SK-MEL-5 (cell line): Measurements from ENCODE around the gene ELMO2. TPM values are rescaled to one million over a fixed set of nuclear protein-coding genes. Genes with fewer than 3 reads are reported as not detected.

Experiments
- DNase-seq: peaks from one replicate; pipeline ENCODE4 v3.0.0-alpha.2; 2016; ENCODE audit warnings: low read depth, low spot score
- in situ Hi-C: cut with HindIII; loops from 2 replicates; pipeline ENCODE4 v1.10.0; 2016; ENCODE audit warnings: low sequenced_read_pairs, high pct_unique_total_duplicates, low pct_unique_long_range_greater_than_20kb
- polyA plus RNA-seq, 2 experiments: library from polyadenylated mRNA; depleted of rRNA; stranded (reverse); fragments of >200 nt; gene quantifications; 2 replicates each; pipeline ENCODE4 v1.2.3, GENCODE V29; 2015
- total RNA-seq: library from RNA; depleted of rRNA; stranded (reverse); fragments of >200 nt; shearing (Covaris generic); gene quantifications from 2 replicates; pipeline ENCODE4 v1.2.3, GENCODE V29; 2014; rRNA removed

Gene ELMO2, protein sequence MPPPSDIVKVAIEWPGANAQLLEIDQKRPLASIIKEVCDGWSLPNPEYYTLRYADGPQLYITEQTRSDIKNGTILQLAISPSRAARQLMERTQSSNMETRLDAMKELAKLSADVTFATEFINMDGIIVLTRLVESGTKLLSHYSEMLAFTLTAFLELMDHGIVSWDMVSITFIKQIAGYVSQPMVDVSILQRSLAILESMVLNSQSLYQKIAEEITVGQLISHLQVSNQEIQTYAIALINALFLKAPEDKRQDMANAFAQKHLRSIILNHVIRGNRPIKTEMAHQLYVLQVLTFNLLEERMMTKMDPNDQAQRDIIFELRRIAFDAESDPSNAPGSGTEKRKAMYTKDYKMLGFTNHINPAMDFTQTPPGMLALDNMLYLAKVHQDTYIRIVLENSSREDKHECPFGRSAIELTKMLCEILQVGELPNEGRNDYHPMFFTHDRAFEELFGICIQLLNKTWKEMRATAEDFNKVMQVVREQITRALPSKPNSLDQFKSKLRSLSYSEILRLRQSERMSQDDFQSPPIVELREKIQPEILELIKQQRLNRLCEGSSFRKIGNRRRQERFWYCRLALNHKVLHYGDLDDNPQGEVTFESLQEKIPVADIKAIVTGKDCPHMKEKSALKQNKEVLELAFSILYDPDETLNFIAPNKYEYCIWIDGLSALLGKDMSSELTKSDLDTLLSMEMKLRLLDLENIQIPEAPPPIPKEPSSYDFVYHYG
- 41.1 and 44.9 TPM in 2 replicates for total RNA-seq
- polyA plus RNA-seq (2015; cell fraction: cytosol; rRNA removed) = 52.8 and 56.4 TPM in 2 replicates
- polyA plus RNA-seq (2015; cell fraction: nucleus; rRNA removed) = 38.1 and 65.6 TPM in 2 replicates

- in situ Hi-C loops = no loop called here
- peak; percentile 98 for DNase-seq
Measured at GRCh38 chr20:46406200-46406985, at the start of gene ELMO2. Gene ELMO2, minus strand, starts transcription at chr20:46406615. Its CDS starts 12,133 bp downstream, at chr20:46394482.

GRCh38 chr20:46455729-46456128, 49.3 kb upstream of the ELMO2 start:
- in situ Hi-C loops = no loop called here
- no peak for DNase-seq

- in situ Hi-C loops = no loop called here
- DNase-seq = no peak
Measured at GRCh38 chr20:46446851-46447250, 40.4 kb upstream of the ELMO2 start.

DNA sequence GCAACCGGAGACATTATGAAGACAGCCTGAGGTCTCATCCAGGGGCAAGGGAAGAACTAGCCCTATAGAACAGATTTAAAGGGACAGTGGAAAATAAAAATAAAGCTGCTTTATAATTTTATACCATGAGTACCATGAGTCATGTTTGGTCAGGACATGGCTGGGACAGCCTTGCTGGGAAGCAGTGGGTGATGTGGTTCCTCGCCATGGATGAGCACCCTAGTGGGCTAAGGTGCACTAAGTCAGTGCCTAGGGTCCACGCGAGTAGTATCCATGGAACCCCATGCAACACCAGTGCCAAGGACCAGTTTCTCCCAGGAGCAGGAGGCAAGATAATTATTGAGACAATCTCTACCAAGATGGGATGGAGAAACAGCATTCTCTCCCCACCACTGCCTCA, 33.4 kb upstream of the ELMO2 start:
- in situ Hi-C loops = no loop called here
- DNase-seq = no peak

GRCh38 chr20:46438156-46438750, 31.8 kb upstream of the ELMO2 start:
- peak; percentile 86 for DNase-seq
- in situ Hi-C loops = no loop called here

DNA sequence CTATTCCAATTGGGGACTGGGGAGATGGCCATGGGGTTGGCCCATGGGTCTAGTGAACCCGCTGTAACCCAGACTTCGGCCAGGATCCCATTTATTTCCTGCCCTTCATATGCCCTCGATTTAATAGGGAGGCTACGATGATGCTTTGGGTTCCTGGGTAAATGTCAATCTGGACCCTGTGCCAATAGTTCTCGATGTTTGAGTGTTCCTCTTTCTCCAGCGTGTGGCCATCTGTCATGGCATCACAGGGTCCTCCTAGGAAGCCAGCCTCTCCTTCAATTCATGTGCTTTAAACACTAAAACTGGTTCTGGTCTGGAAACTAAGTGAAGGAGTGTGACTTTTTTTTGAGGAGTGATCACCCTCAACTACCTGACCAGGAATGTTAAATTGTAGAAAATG, 28.7 kb upstream of the ELMO2 start:
- in situ Hi-C loops = no loop called here
- DNase-seq = no peak

- in situ Hi-C loops = no loop called here
- no peak for DNase-seq
Measured at GRCh38 chr20:46434597-46434996, 28.2 kb upstream of the ELMO2 start.

GRCh38 chr20:46433051-46433450, 26.6 kb upstream of the ELMO2 start:
- in situ Hi-C loops = no loop called here
- no peak for DNase-seq

DNA sequence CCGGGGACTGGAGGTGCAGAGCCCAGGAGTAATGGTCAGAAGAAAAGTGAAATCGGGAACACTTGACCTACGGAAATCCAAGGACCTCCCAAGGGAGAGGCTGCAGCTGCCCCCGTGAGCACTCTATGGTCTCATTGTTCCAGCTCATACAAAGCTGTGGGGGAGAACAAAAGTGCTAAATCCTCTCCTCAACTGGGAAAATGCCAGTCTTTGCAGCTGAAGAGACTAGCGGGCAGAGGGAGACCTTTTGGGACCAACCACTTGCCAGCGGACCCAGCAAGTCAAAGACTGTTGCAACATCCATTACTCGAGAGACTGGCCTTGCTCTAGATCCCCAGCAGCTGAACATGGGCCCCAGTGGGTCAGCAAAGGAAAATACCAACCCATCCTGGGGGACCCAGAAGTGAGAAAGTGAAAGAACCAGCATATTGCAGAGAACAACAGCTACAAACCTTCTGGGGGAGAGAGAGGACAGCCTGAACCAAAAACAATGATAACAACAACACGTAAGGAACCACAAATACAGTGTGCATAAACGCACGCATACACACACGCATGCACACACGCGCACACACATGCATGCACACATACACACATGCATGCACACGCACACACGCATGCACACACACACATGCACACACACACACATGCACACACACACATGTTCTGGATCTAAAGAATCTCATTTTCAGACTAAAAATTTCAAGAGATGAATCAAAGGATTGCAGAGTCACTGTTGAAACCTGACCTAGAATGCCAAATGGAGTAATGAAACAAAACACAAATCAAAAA, 24.7 kb upstream of the ELMO2 start:
- DNase-seq = peak; percentile 59
- in situ Hi-C loops = no loop called here

DNA sequence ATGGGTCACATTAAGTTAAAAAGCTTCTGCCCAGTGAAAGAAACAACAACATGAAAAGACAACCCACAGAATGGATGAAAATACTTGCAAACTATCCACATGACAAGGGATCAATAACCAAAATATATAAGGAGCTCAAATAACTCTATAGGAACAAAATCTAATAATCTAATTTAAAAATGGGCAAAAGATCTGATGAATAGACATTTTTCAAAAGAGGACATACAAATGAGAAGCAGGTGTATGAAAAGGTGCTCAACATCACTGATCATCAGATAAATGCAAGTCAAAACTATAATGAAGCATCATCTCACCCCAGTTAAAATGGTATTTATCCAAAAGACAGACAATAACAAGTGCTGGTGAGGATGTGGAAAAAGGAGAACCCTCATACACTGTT, 21.0 kb upstream of the ELMO2 start:
- in situ Hi-C loops = no loop called here
- no peak for DNase-seq

- DNase-seq = no peak
- in situ Hi-C loops = no loop called here
Measured at GRCh38 chr20:46423882-46424482, 17.6 kb upstream of the ELMO2 start.

DNA sequence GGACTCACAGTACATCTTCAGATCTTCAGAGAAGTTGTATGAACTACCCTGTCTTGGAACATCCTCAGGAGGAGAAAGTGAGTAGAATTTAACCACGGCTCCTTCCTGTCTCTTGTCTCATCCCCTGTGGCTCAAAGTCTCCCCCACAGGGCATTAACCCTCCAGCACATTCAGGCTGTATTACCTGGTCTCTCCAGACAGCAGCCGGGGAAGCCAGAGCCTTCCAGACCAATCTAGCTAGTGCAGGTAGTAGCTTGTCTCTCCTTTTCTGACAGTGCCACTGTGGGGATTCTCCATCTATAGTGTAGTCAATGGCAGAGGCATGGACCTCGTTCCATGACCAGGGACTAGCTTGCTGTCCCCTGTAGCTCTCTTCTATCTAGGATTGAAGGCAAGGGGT, 16.9 kb upstream of the ELMO2 start:
- no peak for DNase-seq
- in situ Hi-C loops = no loop called here

- in situ Hi-C loops = no loop called here
- DNase-seq = no peak
Measured at GRCh38 chr20:46420878-46421277, 14.5 kb upstream of the ELMO2 start.

GRCh38 chr20:46419882-46420281, 13.5 kb upstream of the ELMO2 start:
- no peak for DNase-seq
- in situ Hi-C loops = no loop called here

GRCh38 chr20:46416839-46417238, 10.4 kb upstream of the ELMO2 start:
- DNase-seq = no peak
- in situ Hi-C loops = no loop called here

DNA sequence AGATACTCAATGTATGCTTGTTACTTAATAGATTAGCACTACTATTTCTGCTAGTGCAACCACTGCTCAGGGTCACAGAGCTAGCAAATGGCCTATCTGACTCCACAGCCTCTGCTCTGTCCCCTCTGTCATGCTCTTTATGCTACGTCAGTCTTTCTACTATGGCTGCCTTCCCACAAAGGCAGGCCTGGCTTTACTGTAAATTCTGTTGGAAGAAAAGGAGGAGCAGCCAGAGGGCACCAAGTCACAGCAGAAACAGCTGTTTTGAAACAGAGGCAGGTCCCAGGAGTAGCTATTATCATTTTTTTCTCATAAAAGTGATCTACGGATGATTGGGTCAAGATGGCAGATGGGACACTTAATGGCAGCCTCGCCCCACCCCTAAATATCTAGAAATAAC, 10.0 kb upstream of the ELMO2 start:
- in situ Hi-C loops = no loop called here
- DNase-seq = no peak

DNA sequence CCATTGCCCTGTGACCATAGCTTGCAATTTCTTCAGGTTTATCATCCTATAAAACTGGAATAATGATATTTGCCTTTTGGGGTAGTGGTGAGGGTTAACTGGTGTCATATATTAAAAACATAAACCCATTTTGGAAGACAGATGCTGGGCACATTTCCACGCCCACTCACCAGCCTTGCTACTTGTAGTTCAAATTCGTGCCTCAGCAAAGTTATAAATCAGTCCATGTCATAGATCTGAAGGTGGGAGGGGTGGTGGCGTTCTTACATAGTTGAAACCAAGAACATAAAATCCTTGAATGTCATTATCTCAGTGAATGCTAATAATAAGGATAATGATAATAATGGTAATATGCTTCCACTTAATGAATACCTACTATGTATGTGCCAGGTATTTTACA, 9.4 kb upstream of the ELMO2 start:
- in situ Hi-C loops = no loop called here

More for the DNA sequence above, 9.4 kb upstream of the ELMO2 start:
- DNase-seq = no peak
